Measurements from ENCODE around the gene DSTN.

The DSTN gene

GRCh38 chr20:17529586-17529985, 40.3 kb upstream of the DSTN start:
- TF ChIP-seq GABPA (IDR thresholded peaks at IDR 0.05; ENCODE audit: low read depth) (no peak), CTCF (IDR thresholded peaks at IDR 0.05; ENCODE audit: insufficient read depth, low read length) (no peak)
- no peak for DNase-seq (ENCODE audit: low read depth in 1 of 2, low spot score in 1 of 2)
- H3K4me3 ChIP-seq (replicated peaks; ENCODE audit: insufficient read depth, low read length), result no peak overlapping the region

GRCh38 chr20:17530153-17530552, 39.7 kb upstream of the DSTN start:
- H3K4me3 ChIP-seq (replicated peaks; ENCODE audit: insufficient read depth, low read length), result no peak overlapping the region
- H3K27ac ChIP-seq (replicated peaks), result no peak overlapping the region
- no peak for DNase-seq (ENCODE audit: low read depth in 1 of 2, low spot score in 1 of 2)
- no peaks in the 10 kb centered on the region for H3K27me3 ChIP-seq (ENCODE audit: insufficient read depth, poor library complexity, severe bottlenecking)
- no peak for TF ChIP-seq SPI1 (IDR thresholded peaks at IDR 0.05; ENCODE audit: borderline replicate concordance, low read depth)
- TF ChIP-seq POLR2AphosphoS5 (IDR thresholded peaks at IDR 0.05; ENCODE audit: low read depth), result no peak
- TF ChIP-seq CTCF (IDR thresholded peaks at IDR 0.05; ENCODE audit: insufficient read depth, low read length), result no peak

More at GRCh38 chr20:17529586-17529985, 40.3 kb upstream of the DSTN start:
- Histone ChIP-seq H3K27me3 (ENCODE audit: insufficient read depth, poor library complexity, severe bottlenecking) (no peaks in the 10 kb centered on the region), H3K27ac (replicated peaks) (no peak overlapping the region)

GRCh38 chr20:17530716-17531664, 38.9 kb upstream of the DSTN start, which contains the start of gene BFSP1:
TSS of gene BFSP1 (minus strand) at chr20:17531379. CDS start at chr20:17531329, 50 bp downstream.
- Histone ChIP-seq H3K27ac (replicated peaks) (no peak within 1 kb of the TSS), H3K27me3 (ENCODE audit: insufficient read depth, poor library complexity, severe bottlenecking) (no peaks in the 10 kb centered on the region), H3K4me3 (replicated peaks; ENCODE audit: insufficient read depth, low read length) (peak within 1 kb of the TSS; percentile 22)
- no peak for TF ChIP-seq REST (IDR thresholded peaks at IDR 0.05; ENCODE audit: insufficient replicate concordance, low read depth)
- TF ChIP-seq SPI1 (IDR thresholded peaks at IDR 0.05; ENCODE audit: borderline replicate concordance, low read depth), result no peak
- TF ChIP-seq POLR2AphosphoS5 (IDR thresholded peaks at IDR 0.05; ENCODE audit: low read depth), result no peak
- no peak for TF ChIP-seq CTCF (IDR thresholded peaks at IDR 0.05; ENCODE audit: insufficient read depth, low read length)
- no peak for TF ChIP-seq GABPA (IDR thresholded peaks at IDR 0.05; ENCODE audit: low read depth)
- peak in 1 of 2 experiments; percentile 32 for DNase-seq (ENCODE audit: low read depth in 1 of 2, low spot score in 1 of 2)

- no peak overlapping the region for H3K27ac ChIP-seq (replicated peaks)
- H3K27me3 ChIP-seq (ENCODE audit: insufficient read depth, poor library complexity, severe bottlenecking), result no peaks in the 10 kb centered on the region
- DNase-seq (ENCODE audit: low read depth in 1 of 2, low spot score in 1 of 2), result no peak
- no peak for TF ChIP-seq SPI1 (IDR thresholded peaks at IDR 0.05; ENCODE audit: borderline replicate concordance, low read depth)
- TF ChIP-seq CTCF (IDR thresholded peaks at IDR 0.05; ENCODE audit: insufficient read depth, low read length), result no peak
- TF ChIP-seq POLR2AphosphoS5 (IDR thresholded peaks at IDR 0.05; ENCODE audit: low read depth), result no peak
- no peak for TF ChIP-seq GABPA (IDR thresholded peaks at IDR 0.05; ENCODE audit: low read depth)
- TF ChIP-seq REST (IDR thresholded peaks at IDR 0.05; ENCODE audit: insufficient replicate concordance, low read depth), result no peak
- peak overlapping the region; percentile 22 for H3K4me3 ChIP-seq (replicated peaks; ENCODE audit: insufficient read depth, low read length)
Observed at GRCh38 chr20:17531665-17532025, 38.2 kb upstream of the DSTN start.

All from HL-60 (cell line).